Activated B cell treated with CpG ODN at 0.5 μM for 24 hours (primary cell): ENCODE measurements around the gene TSKU. TPM values are rescaled to one million over a fixed set of nuclear protein-coding genes. Genes with fewer than 3 reads are reported as not detected.

Source experiments
- ATAC-seq: fragments of 200-7000 bp; cut with Tn5 transposase; one replicate; pipeline ENCODE4 v1.10.0; 2021; ENCODE audit warnings: low read depth, mild to moderate bottlenecking, moderate library complexity
- CTCF ChIA-PET: fragments of 350-600 bp; sonication (Branson Sonifier 250); formaldehyde crosslinking; loops from one replicate; lab custom pipeline; 2021; ENCODE audit warnings: antibody characterized with exemption; lab: Charles Lee
- POLR2A ChIA-PET: fragments of 350-600 bp; sonication (Branson Sonifier 250); formaldehyde crosslinking; loops from one replicate; lab custom pipeline; 2021; ENCODE audit warnings: antibody characterized with exemption; lab: Charles Lee
- DNase-seq: peaks from one replicate; pipeline ENCODE4 v3.0.0; 2022
- H3K27ac Mint-ChIP-seq: one replicate; pipeline ENCODE4 v1.8.0; 2020; ENCODE audit warnings: mixed read lengths
- H3K27me3 Mint-ChIP-seq: one replicate; pipeline ENCODE4 v1.8.0; 2021; ENCODE audit warnings: mixed read lengths
- H3K36me3 Mint-ChIP-seq: one replicate; pipeline ENCODE4 v1.8.0; 2021; ENCODE audit warnings: low read depth, mixed read lengths
- H3K4me1 Mint-ChIP-seq: one replicate; pipeline ENCODE4 v1.8.0; 2021; ENCODE audit warnings: mixed read lengths
- H3K4me3 Mint-ChIP-seq: one replicate; pipeline ENCODE4 v1.8.0; 2020; ENCODE audit warnings: mild to moderate bottlenecking, mixed read lengths
- H3K9me3 Mint-ChIP-seq: one replicate; pipeline ENCODE4 v1.8.0; 2020; ENCODE audit warnings: mixed read lengths
- intact Hi-C: fragments of 100-400 bp; cut with micrococcal nuclease; formaldehyde crosslinking; loops from one replicate; pipeline ENCODE4 v1.15.1; 2024
- total RNA-seq: library from RNA; stranded (reverse); gene quantifications from 2 replicates; pipeline ENCODE4 v1.2.3, GENCODE V29; 2022
- TF ChIP-seq, protein P1 (sequence below): fragments of 200-600 bp; IDR thresholded peaks from one replicate; pipeline ENCODE4 v1.8.0; 2022; ENCODE audit warnings: antibody characterized with exemption, mild to moderate bottlenecking

TSKU gene
- total RNA-seq, 1 donor from 2014 or later: not detected

GRCh38 chr11:76753449-76753848 is 29.7 kb upstream of the TSKU start:
- no peak for DNase-seq
- intact Hi-C loops: no loop called here
- no peak overlapping the region for H3K27ac Mint-ChIP-seq
- H3K9me3 Mint-ChIP-seq: no peaks in the 10 kb centered on the region
- no peaks in the 10 kb centered on the region for H3K27me3 Mint-ChIP-seq
- H3K36me3 Mint-ChIP-seq: no peaks in the 10 kb centered on the region
- ATAC-seq: no peak
- POLR2A ChIA-PET: no interaction called here
- no peak overlapping the region for H3K4me3 Mint-ChIP-seq
- TF ChIP-seq, protein P1, sequence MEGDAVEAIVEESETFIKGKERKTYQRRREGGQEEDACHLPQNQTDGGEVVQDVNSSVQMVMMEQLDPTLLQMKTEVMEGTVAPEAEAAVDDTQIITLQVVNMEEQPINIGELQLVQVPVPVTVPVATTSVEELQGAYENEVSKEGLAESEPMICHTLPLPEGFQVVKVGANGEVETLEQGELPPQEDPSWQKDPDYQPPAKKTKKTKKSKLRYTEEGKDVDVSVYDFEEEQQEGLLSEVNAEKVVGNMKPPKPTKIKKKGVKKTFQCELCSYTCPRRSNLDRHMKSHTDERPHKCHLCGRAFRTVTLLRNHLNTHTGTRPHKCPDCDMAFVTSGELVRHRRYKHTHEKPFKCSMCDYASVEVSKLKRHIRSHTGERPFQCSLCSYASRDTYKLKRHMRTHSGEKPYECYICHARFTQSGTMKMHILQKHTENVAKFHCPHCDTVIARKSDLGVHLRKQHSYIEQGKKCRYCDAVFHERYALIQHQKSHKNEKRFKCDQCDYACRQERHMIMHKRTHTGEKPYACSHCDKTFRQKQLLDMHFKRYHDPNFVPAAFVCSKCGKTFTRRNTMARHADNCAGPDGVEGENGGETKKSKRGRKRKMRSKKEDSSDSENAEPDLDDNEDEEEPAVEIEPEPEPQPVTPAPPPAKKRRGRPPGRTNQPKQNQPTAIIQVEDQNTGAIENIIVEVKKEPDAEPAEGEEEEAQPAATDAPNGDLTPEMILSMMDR: no peak
- CTCF ChIA-PET: no interaction called here
- H3K4me1 Mint-ChIP-seq: no peaks in the 10 kb centered on the region

GRCh38 chr11:76753950-76754349 is 29.2 kb upstream of the TSKU start:
- H3K4me3 Mint-ChIP-seq: no peak overlapping the region
- no peaks in the 10 kb centered on the region for H3K9me3 Mint-ChIP-seq
- no peak for DNase-seq
- H3K36me3 Mint-ChIP-seq: no peaks in the 10 kb centered on the region
- POLR2A ChIA-PET: no interaction called here
- no peak for ATAC-seq
- no peak overlapping the region for H3K27ac Mint-ChIP-seq
- H3K4me1 Mint-ChIP-seq: no peaks in the 10 kb centered on the region
- H3K27me3 Mint-ChIP-seq: no peaks in the 10 kb centered on the region
- CTCF ChIA-PET: no interaction called here
- intact Hi-C loops: no loop called here
- TF ChIP-seq, protein P1: no peak

DNA sequence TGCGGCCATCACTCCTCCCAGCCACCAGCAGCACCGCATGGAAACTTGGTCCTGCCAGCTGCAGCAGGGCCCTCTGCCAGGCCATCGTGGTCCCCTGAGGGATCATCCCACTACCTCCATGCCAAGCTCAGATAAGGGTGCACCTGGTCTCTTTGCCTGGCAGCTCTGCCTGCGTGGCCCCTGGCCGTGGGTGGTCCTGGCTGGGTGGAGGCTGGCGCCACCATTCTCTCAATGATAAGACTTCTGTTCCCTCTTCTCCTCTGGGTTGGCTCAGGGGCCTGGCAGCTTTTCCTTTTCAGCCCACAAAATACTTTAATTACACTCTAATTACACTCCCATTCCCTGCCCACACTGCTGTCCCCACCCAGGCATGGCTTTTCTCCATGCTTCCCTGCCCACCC is 26.8 kb upstream of the TSKU start:
- intact Hi-C loops: no loop called here
- Mint-ChIP-seq H3K36me3 (no peaks in the 10 kb centered on the region), H3K9me3 (no peaks in the 10 kb centered on the region), H3K4me3 (no peak overlapping the region), H3K27me3 (no peaks in the 10 kb centered on the region), H3K27ac (no peak overlapping the region), H3K4me1 (no peaks in the 10 kb centered on the region)
- POLR2A ChIA-PET: no interaction called here
- CTCF ChIA-PET: no interaction called here
- ATAC-seq: no peak
- TF ChIP-seq, protein P1: no peak
- no peak for DNase-seq

DNA sequence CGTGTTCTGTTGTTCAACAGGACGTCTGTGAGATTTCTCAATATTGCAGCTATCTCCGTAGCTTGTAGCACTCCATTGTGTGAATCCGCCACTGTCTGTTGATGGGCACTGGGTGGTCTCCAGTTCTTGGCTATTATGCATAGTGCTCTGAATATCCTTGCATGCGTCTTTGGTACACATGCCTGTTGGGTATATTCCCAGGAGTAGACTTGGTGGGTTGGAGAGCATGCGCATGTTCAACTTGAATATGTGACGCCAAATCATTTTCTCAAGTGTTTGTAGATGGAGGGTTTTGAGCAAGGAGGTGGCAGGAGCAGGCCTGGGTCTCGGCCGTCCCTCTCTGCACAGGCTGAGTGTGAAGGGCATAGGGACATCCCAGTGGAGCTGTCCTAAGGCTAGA is 24.8 kb upstream of the TSKU start:
- intact Hi-C loops: no loop called here
- Mint-ChIP-seq H3K27me3 (no peaks in the 10 kb centered on the region), H3K9me3 (no peaks in the 10 kb centered on the region), H3K4me1 (no peaks in the 10 kb centered on the region), H3K36me3 (no peaks in the 10 kb centered on the region), H3K4me3 (no peak overlapping the region), H3K27ac (no peak overlapping the region)
- no peak for ATAC-seq
- no peak for DNase-seq
- TF ChIP-seq, protein P1: no peak
- ChIA-PET CTCF (no interaction called here), POLR2A (no interaction called here)

- H3K27me3 Mint-ChIP-seq: no peaks in the 10 kb centered on the region
- ATAC-seq (no peak), DNase-seq (no peak)
- no peaks in the 10 kb centered on the region for H3K9me3 Mint-ChIP-seq
- no peak overlapping the region for H3K27ac Mint-ChIP-seq
- no peaks in the 10 kb centered on the region for H3K36me3 Mint-ChIP-seq
- no peaks in the 10 kb centered on the region for H3K4me1 Mint-ChIP-seq
- POLR2A ChIA-PET: no interaction called here
- intact Hi-C loops: no loop called here
- TF ChIP-seq, protein P1: no peak
- H3K4me3 Mint-ChIP-seq: no peak overlapping the region
- CTCF ChIA-PET: no interaction called here
Measured at GRCh38 chr11:76759092-76759491, 24.1 kb upstream of the TSKU start.
